LNCaP clone FGC (cell line): ENCODE data around the gene AMIGO1.

Experiments used
- DNase-seq: peaks from one replicate; pipeline ENCODE4 v3.0.0-alpha.2; 2011; ENCODE audit warnings: low read depth
- H3K4me3 ChIP-seq: 2 replicates; pipeline ENCODE4 v1.5.1; 2011; ENCODE audit warnings: mild to moderate bottlenecking, low read depth, low read length, control low read depth
- CTCF ChIP-seq: IDR thresholded peaks from 2 replicates; pipeline ENCODE4 v1.5.1; 2012; ENCODE audit warnings: mild to moderate bottlenecking; ENCODE audit not compliant: control insufficient read depth, insufficient read depth; ENCODE audit errors: extremely low read depth

Gene AMIGO1

GRCh38 chr1:109457819-109458218 is 51.7 kb downstream of the AMIGO1 start:
- no peak overlapping the region for H3K4me3 ChIP-seq
- TF ChIP-seq CTCF = no peak

GRCh38 chr1:109454497-109455133 is 54.9 kb downstream of the AMIGO1 start:
- no peak overlapping the region for H3K4me3 ChIP-seq
- no peak for TF ChIP-seq CTCF
- DNase-seq = no peak

More at GRCh38 chr1:109457819-109458218, 51.7 kb downstream of the AMIGO1 start:
- no peak for DNase-seq
